ENCODE measurements around the gene TTF2. TPM values are rescaled to one million over a fixed set of nuclear protein-coding genes. Genes with fewer than 3 reads are reported as not detected.

TTF2 gene
- 33.4 and 37.7 TPM in 2 replicates for total RNA-seq

GRCh38 chr1:117059678-117060440, at the start of gene TTF2:
Gene TTF2 (plus strand): TSS chr1:117060326. CDS start chr1:117060347, 21 bp downstream.
- no peak within 1 kb of the TSS for H3K27ac Mint-ChIP-seq
- peaks cover 12% of the 10 kb centered on the region for H3K36me3 Mint-ChIP-seq (ENCODE audit: low read depth)
- no peaks in the 10 kb centered on the region for H3K9me3 Mint-ChIP-seq
- intact Hi-C loops (cut with micrococcal nuclease) = loop anchor here (1.0 to 10.0 kb wide), 13 partner anchors 61 to 1255 kb away; partner anchors contain the start of genes ATP1A1, CD58, GDAP2 and IGSF3
- ATAC-seq (ENCODE audit: low read depth) (peak; percentile 97), DNase-seq (peak; percentile 80)
- ChIA-PET CTCF (interaction anchor here (0.7 to 1.8 kb wide), 7 partner anchors 12 to 583 kb away, joined by 3 to 8 read pairs (median 5); no protein-coding TSS in a partner anchor), POLR2A (interaction anchor here (0.8 to 2.0 kb wide), 7 partner anchors 8 to 555 kb away, joined by 3 to 9 read pairs (median 3); partner anchors contain the start of gene MAN1A2)
- H3K27me3 Mint-ChIP-seq = no peaks in the 10 kb centered on the region
- no peak within 1 kb of the TSS for H3K4me3 Mint-ChIP-seq
- peaks cover 26% of the 10 kb centered on the region for H3K4me1 Mint-ChIP-seq
- TF ChIP-seq CTCF (IDR thresholded peaks at IDR 0.05) = no peak

- Mint-ChIP-seq H3K27ac (no peak overlapping the region), H3K9me3 (no peaks in the 10 kb centered on the region), H3K27me3 (peaks cover 2% of the 10 kb centered on the region), H3K36me3 (ENCODE audit: low read depth) (no peaks in the 10 kb centered on the region), H3K4me1 (no peaks in the 10 kb centered on the region), H3K4me3 (no peak overlapping the region)
- POLR2A ChIA-PET = no interaction called here
- ATAC-seq (ENCODE audit: low read depth) = no peak
- intact Hi-C loops (cut with micrococcal nuclease) = no loop called here
- no peak for TF ChIP-seq CTCF (IDR thresholded peaks at IDR 0.05)
- CTCF ChIA-PET = interaction anchor here (0.5 kb wide), 1 partner anchor 339 kb away, joined by 3 read pairs; no protein-coding TSS in a partner anchor
- DNase-seq = no peak
Observed at GRCh38 chr1:117011334-117011733, 48.8 kb upstream of the TTF2 start.

- no peaks in the 10 kb centered on the region for H3K4me1 Mint-ChIP-seq
- intact Hi-C loops (cut with micrococcal nuclease) = no loop called here
- no peaks in the 10 kb centered on the region for H3K9me3 Mint-ChIP-seq
- ChIA-PET CTCF (no interaction called here), POLR2A (no interaction called here)
- H3K36me3 Mint-ChIP-seq (ENCODE audit: low read depth) = no peaks in the 10 kb centered on the region
- DNase-seq (no peak), ATAC-seq (ENCODE audit: low read depth) (no peak)
- H3K4me3 Mint-ChIP-seq = no peak overlapping the region
- peaks cover 2% of the 10 kb centered on the region for H3K27me3 Mint-ChIP-seq
- no peak overlapping the region for H3K27ac Mint-ChIP-seq
- no peak for TF ChIP-seq CTCF (IDR thresholded peaks at IDR 0.05)
Observed at GRCh38 chr1:117013309-117013858, 46.7 kb upstream of the TTF2 start.

GRCh38 chr1:117014209-117014608, 45.9 kb upstream of the TTF2 start:
- H3K9me3 Mint-ChIP-seq = no peaks in the 10 kb centered on the region
- H3K36me3 Mint-ChIP-seq (ENCODE audit: low read depth) = no peaks in the 10 kb centered on the region
- H3K4me3 Mint-ChIP-seq = no peak overlapping the region
- no peak for ATAC-seq (ENCODE audit: low read depth)
- intact Hi-C loops (cut with micrococcal nuclease) = no loop called here
- no peak for TF ChIP-seq CTCF (IDR thresholded peaks at IDR 0.05)
- no peaks in the 10 kb centered on the region for H3K27me3 Mint-ChIP-seq
- POLR2A ChIA-PET = no interaction called here
- no peak for DNase-seq
- H3K27ac Mint-ChIP-seq = no peak overlapping the region
- CTCF ChIA-PET = no interaction called here
- H3K4me1 Mint-ChIP-seq = no peaks in the 10 kb centered on the region

GRCh38 chr1:117015724-117016123, 44.4 kb upstream of the TTF2 start:
- H3K4me1 Mint-ChIP-seq = no peaks in the 10 kb centered on the region
- no peak for DNase-seq
- H3K27me3 Mint-ChIP-seq = no peaks in the 10 kb centered on the region
- no peak for ATAC-seq (ENCODE audit: low read depth)
- ChIA-PET CTCF (no interaction called here), POLR2A (no interaction called here)
- H3K27ac Mint-ChIP-seq = no peak overlapping the region
- no peaks in the 10 kb centered on the region for H3K36me3 Mint-ChIP-seq (ENCODE audit: low read depth)
- no peak for TF ChIP-seq CTCF (IDR thresholded peaks at IDR 0.05)
- H3K9me3 Mint-ChIP-seq = no peaks in the 10 kb centered on the region
- intact Hi-C loops (cut with micrococcal nuclease) = no loop called here
- no peak overlapping the region for H3K4me3 Mint-ChIP-seq
